ENCODE data around the gene DNAJC8. TPM values are rescaled to one million over a fixed set of nuclear protein-coding genes. Genes with fewer than 3 reads are reported as not detected.

DNAJC8 gene
- total and polyA plus RNA-seq, 2 of the 8 experiments (the other 6 are each of a cell fraction or from before 2014, with no cell fraction given): 116 to 134 TPM

GRCh38 chr1:28240024-28240423, 7.2 kb upstream of the DNAJC8 start:
- Histone ChIP-seq H2BK12ac (ENCODE audit: low read depth, low read length) (no peak overlapping the region), H2BK5ac (ENCODE audit: low read depth, low read length) (no peak overlapping the region), H2BK20ac (ENCODE audit: low read length) (no peak overlapping the region), H4K91ac (replicated peaks; ENCODE audit: insufficient read length, low read length) (no peak overlapping the region), H3K9me3 (ENCODE audit: insufficient read depth in 2 of 2, low read depth in 1 of 2, low read length in 1 of 2) (no peaks in the 10 kb centered on the region), H3K9ac (replicated peaks in 1 of 4; ENCODE audit: extremely low read depth in 1 of 4, low read depth in 3 of 4, low read length in 3 of 4) (no peak overlapping the region), H2AK5ac (ENCODE audit: low read depth, low read length) (no peak overlapping the region), H3K4me2 (ENCODE audit: insufficient read depth in 1 of 2, low read depth in 2 of 2, low read length in 2 of 2) (no peak overlapping the region), H2BK15ac (ENCODE audit: low read length) (no peak overlapping the region), H2BK120ac (replicated peaks; ENCODE audit: low read depth, low read length) (no peak overlapping the region), H3K27me3 (replicated peaks in 1 of 4; ENCODE audit: control insufficient read depth in 3 of 4, extremely low read depth in 1 of 4, insufficient read depth in 3 of 4, low read length in 3 of 4) (no peaks in the 10 kb centered on the region), H3K56ac (replicated peaks; ENCODE audit: insufficient read length, low read depth, low read length) (no peak overlapping the region), H3K4ac (replicated peaks; ENCODE audit: insufficient read length, low read depth, low read length) (no peak overlapping the region), H3K4me1 (replicated peaks in 1 of 4; ENCODE audit: control insufficient read depth in 3 of 4, insufficient read depth in 4 of 4, low read length in 3 of 4) (peaks cover 0 to 4% (median 4%) of the 10 kb centered on the region in 4 experiments; a peak in 4 of 7 replicates), H4K20me1 (replicated peaks in 1 of 2; ENCODE audit: control insufficient read depth in 1 of 2, insufficient read depth in 2 of 2, low read length in 2 of 2) (no peaks in the 10 kb centered on the region), H2AFZ (ENCODE audit: low read length) (no peak overlapping the region), H3K23ac (ENCODE audit: insufficient read length) (no peak overlapping the region), H3K27ac (ENCODE audit: low read depth, low read length) (no peak overlapping the region), H3K79me1 (ENCODE audit: low read depth, low read length) (peaks cover 12% of the 10 kb centered on the region), H4K5ac (ENCODE audit: insufficient read length, low read depth, low read length) (no peak overlapping the region), H3K18ac (ENCODE audit: extremely low read depth, low read length) (no peak overlapping the region), H4K8ac (ENCODE audit: extremely low read depth, insufficient read depth, low read length) (no peak overlapping the region), H3K36me3 (ENCODE audit: control insufficient read depth in 2 of 4, insufficient read depth in 4 of 4, low read length in 3 of 4) (peaks cover 2 to 10% (median 8%) of the 10 kb centered on the region in 4 experiments; a peak in 5 of 8 replicates), H3K23me2 (ENCODE audit: low read depth, low read length) (peaks cover 7% of the 10 kb centered on the region; the same call in 1 of the 2 replicates), H3K14ac (ENCODE audit: insufficient read length) (no peak overlapping the region), H3K79me2 (ENCODE audit: control insufficient read depth in 1 of 2, insufficient read depth in 2 of 2, low read length in 2 of 2) (peaks cover 5 to 22% of the 10 kb centered on the region in 2 experiments; a peak in 3 of 4 replicates), H3K4me3 (ENCODE audit: extremely low read depth in 1 of 4, insufficient read depth in 2 of 4, low read depth in 3 of 4, low read length in 4 of 4) (no peak overlapping the region)
- WGBS, 2 experiments (ENCODE audit: extremely low coverage in 1 of 2, insufficient coverage in 1 of 2, insufficient read length in 1 of 2, insufficient replicate concordance in 2 of 2, low coverage in 1 of 2, low lambda C conversion rate in 2 of 2, missing lambda C conversion rate in 1 of 2): 88% methylated on average over 4 of the region's 4 CpGs; no CpG with 5 or more reads in 1 of the 2 experiments
- DNase-seq (ENCODE audit: low read depth in 1 of 2, low spot score in 2 of 2): no peak
- ChIA-PET CTCF (ENCODE audit: partially characterized antibody) (no interaction called here), POLR2A (ENCODE audit: partially characterized antibody) (no interaction called here)
- FAIRE-seq: no peak
- TF ChIP-seq GTF2F1 (IDR thresholded peaks at IDR 0.05; ENCODE audit: borderline replicate concordance, low read depth, low read length) (no peak), CEBPB (IDR thresholded peaks at IDR 0.05; ENCODE audit: low read depth, low read length) (no peak), SP4 (IDR thresholded peaks at IDR 0.05; ENCODE audit: low read length) (no peak), ATF3 (IDR thresholded peaks at IDR 0.05; ENCODE audit: insufficient read depth, low read depth, low read length) (no peak), SAP30 (IDR thresholded peaks at IDR 0.05; ENCODE audit: insufficient read depth, insufficient replicate concordance, low read length) (no peak), GABPA (IDR thresholded peaks at IDR 0.05; ENCODE audit: borderline replicate concordance, insufficient read depth, low read length) (no peak), SIX5 (IDR thresholded peaks at IDR 0.05; ENCODE audit: low read depth, low read length) (no peak), JUN (IDR thresholded peaks at IDR 0.05; ENCODE audit: low read depth, low read length) (no peak), EZH2 (IDR thresholded peaks at IDR 0.05; ENCODE audit: low read depth, low read length, severe bottlenecking) (no peak), YY1 (IDR thresholded peaks at IDR 0.05; ENCODE audit: low read depth, low read length) (no peak), ASH2L (IDR thresholded peaks at IDR 0.05; ENCODE audit: low read length) (no peak), POLR2AphosphoS5 (IDR thresholded peaks at IDR 0.05; ENCODE audit: low read depth, low read length) (no peak), MAFK (IDR thresholded peaks at IDR 0.05; ENCODE audit: low read depth, low read length) (no peak), CBX5 (IDR thresholded peaks at IDR 0.05; ENCODE audit: low read depth, low read length) (no peak), FOSL1 (IDR thresholded peaks at IDR 0.05; ENCODE audit: insufficient read depth, low read depth, low read length) (no peak)
